ENCODE data around the gene CPXM2.
"Not testable (repeated sequence)": the region's sequence is repeated elsewhere in the genome, so short reads cannot be mapped to it uniquely, and the experiment has no call there.

The CPXM2 gene

GRCh38 chr10:123742751-123743440 is 148.7 kb downstream of the CPXM2 start:
- DNase-seq (ENCODE audit: low spot score): no peak

- no peak for DNase-seq (ENCODE audit: low spot score)
Observed at GRCh38 chr10:123741711-123742110, 149.9 kb downstream of the CPXM2 start.

GRCh38 chr10:123741146-123741545 is 150.5 kb downstream of the CPXM2 start:
- no peak for DNase-seq (ENCODE audit: low spot score)

- DNase-seq (ENCODE audit: low spot score): not testable (repeated sequence)
Observed at GRCh38 chr10:123736917-123737316, 154.7 kb downstream of the CPXM2 start.

GRCh38 chr10:123729523-123729922 is 162.1 kb downstream of the CPXM2 start:
- DNase-seq (ENCODE audit: low spot score): no peak

GRCh38 chr10:123726836-123727235 is 164.8 kb downstream of the CPXM2 start:
- no peak for DNase-seq (ENCODE audit: low spot score)

GRCh38 chr10:123726381-123726780 is 165.2 kb downstream of the CPXM2 start:
- no peak for DNase-seq (ENCODE audit: low spot score)

- DNase-seq (ENCODE audit: low spot score): no peak
Observed at GRCh38 chr10:123724747-123725146, 166.9 kb downstream of the CPXM2 start.

- no peak for DNase-seq (ENCODE audit: low spot score)
Observed at GRCh38 chr10:123722351-123722750, 169.3 kb downstream of the CPXM2 start.

GRCh38 chr10:123721441-123722049 is 170.1 kb downstream of the CPXM2 start:
- DNase-seq (ENCODE audit: low spot score): no peak

- no peak for DNase-seq (ENCODE audit: low spot score)
Observed at GRCh38 chr10:123720536-123720935, 171.1 kb downstream of the CPXM2 start.

- DNase-seq (ENCODE audit: low spot score): no peak
Observed at GRCh38 chr10:123718544-123719060, 173.0 kb downstream of the CPXM2 start.

GRCh38 chr10:123717336-123717735 is 174.3 kb downstream of the CPXM2 start:
- no peak for DNase-seq (ENCODE audit: low spot score)

- no peak for DNase-seq (ENCODE audit: low spot score)
Observed at GRCh38 chr10:123715546-123715945, 176.1 kb downstream of the CPXM2 start.

- no peak for DNase-seq (ENCODE audit: low spot score)
Observed at GRCh38 chr10:123706236-123706635, 185.4 kb downstream of the CPXM2 start.

GRCh38 chr10:123704812-123705211 is 186.8 kb downstream of the CPXM2 start:
- no peak for DNase-seq (ENCODE audit: low spot score)

GRCh38 chr10:123704076-123704475 is 187.5 kb downstream of the CPXM2 start:
- no peak for DNase-seq (ENCODE audit: low spot score)

GRCh38 chr10:123703195-123703790 is 188.3 kb downstream of the CPXM2 start:
- DNase-seq (ENCODE audit: low spot score): no peak

Data from kidney capillary endothelial cell (primary cell).